HEK293T (cell line): ENCODE measurements around the gene RMND5B.

Source experiments
- BHLHE40 ChIP-seq: fragments of 450-650 bp; IDR thresholded peaks from 2 replicates; pipeline ENCODE4 v1.6.1; 2016; ENCODE audit warnings: mild to moderate bottlenecking, moderate library complexity, borderline replicate concordance
- CTBP1 ChIP-seq: fragments of 450-650 bp; IDR thresholded peaks from 2 replicates; pipeline ENCODE4 v1.6.1; 2016; ENCODE audit warnings: borderline replicate concordance
- ELF4 ChIP-seq: fragments of 450-650 bp; IDR thresholded peaks from 2 replicates; pipeline ENCODE4 v1.6.1; 2017; ENCODE audit warnings: antibody characterized with exemption
- FOXA1 ChIP-seq: fragments of 450-650 bp; IDR thresholded peaks from 2 replicates; pipeline ENCODE4 v1.6.1; 2016; ENCODE audit warnings: mild to moderate bottlenecking
- FOXK2 ChIP-seq: fragments of 450-650 bp; IDR thresholded peaks from 2 replicates; pipeline ENCODE4 v1.6.1; 2016; ENCODE audit warnings: mild to moderate bottlenecking
- FOXM1 ChIP-seq: fragments of 450-650 bp; IDR thresholded peaks from 2 replicates; pipeline ENCODE4 v1.6.1; 2017; ENCODE audit warnings: mild to moderate bottlenecking, borderline replicate concordance
- HDGF ChIP-seq: fragments of 450-650 bp; IDR thresholded peaks from 2 replicates; pipeline ENCODE4 v1.6.1; 2017; ENCODE audit warnings: antibody characterized with exemption, borderline replicate concordance
- L3MBTL2 ChIP-seq: fragments of 450-650 bp; conservative IDR thresholded peaks from 2 replicates; pipeline ENCODE4 v1.6.1; 2016; ENCODE audit warnings: mild to moderate bottlenecking
- LEF1 ChIP-seq: fragments of 450-650 bp; IDR thresholded peaks from 2 replicates; pipeline ENCODE4 v1.6.1; 2017; ENCODE audit warnings: mild to moderate bottlenecking, borderline replicate concordance
- NFRKB ChIP-seq: fragments of 450-650 bp; IDR thresholded peaks from 2 replicates; pipeline ENCODE4 v1.6.1; 2016; ENCODE audit warnings: mild to moderate bottlenecking, moderate library complexity
- PKNOX1 ChIP-seq: fragments of 450-650 bp; IDR thresholded peaks from 2 replicates; pipeline ENCODE4 v1.6.1; 2016
- SP1 ChIP-seq: fragments of 450-650 bp; IDR thresholded peaks from 2 replicates; pipeline ENCODE4 v1.6.1; 2017
- SUZ12 ChIP-seq: fragments of 450-650 bp; IDR thresholded peaks from 2 replicates; pipeline ENCODE4 v1.6.1; 2016; ENCODE audit warnings: mild to moderate bottlenecking
- ZNF384 ChIP-seq: fragments of 450-650 bp; IDR thresholded peaks from 2 replicates; pipeline ENCODE4 v1.6.1; 2016

- no peak for TF ChIP-seq FOXA1
- TF ChIP-seq ZNF384, result no peak
- TF ChIP-seq FOXM1, result no peak
- TF ChIP-seq PKNOX1, result no peak
- no peak for TF ChIP-seq SUZ12
- TF ChIP-seq NFRKB, result no peak
- TF ChIP-seq SP1, result no peak
- no peak for TF ChIP-seq CTBP1
- no peak for TF ChIP-seq HDGF
- TF ChIP-seq L3MBTL2, result no peak
- no peak for TF ChIP-seq LEF1
- no peak for TF ChIP-seq ELF4
- TF ChIP-seq BHLHE40, result no peak
- no peak for TF ChIP-seq FOXK2
Observed at GRCh38 chr5:178083922-178084321, 46.9 kb upstream of the RMND5B start.
